Prostate gland (tissue), 2 donors: Measurements from ENCODE around the gene HBG1.

Source experiments
- POLR2A ChIP-seq: fragments of 450-650 bp; IDR thresholded peaks from one replicate; pipeline ENCODE4 v1.6.1; 2016; ENCODE audit warnings: antibody characterized with exemption, mild to moderate bottlenecking
- POLR2AphosphoS5 ChIP-seq: sonication (generic); formaldehyde crosslinking; IDR thresholded peaks from one replicate; pipeline ENCODE4 v1.6.1; 2017; ENCODE audit warnings: antibody characterized with exemption
- TF ChIP-seq, protein P1 (sequence below), 4 experiments: fragments of 200-600 bp in 2 of 4; fragments of 450-650 bp in 2 of 4; sonication (generic) in 2 of 4; IDR thresholded peaks; 1 replicate in 3 of 4; 2 replicates in 1 of 4; pipeline ENCODE4 v1.5.1; 2016 to 2019; ENCODE audit warnings: antibody characterized with exemption in 4 of 4, mild to moderate bottlenecking in 2 of 4, moderate library complexity in 2 of 4

DNA sequence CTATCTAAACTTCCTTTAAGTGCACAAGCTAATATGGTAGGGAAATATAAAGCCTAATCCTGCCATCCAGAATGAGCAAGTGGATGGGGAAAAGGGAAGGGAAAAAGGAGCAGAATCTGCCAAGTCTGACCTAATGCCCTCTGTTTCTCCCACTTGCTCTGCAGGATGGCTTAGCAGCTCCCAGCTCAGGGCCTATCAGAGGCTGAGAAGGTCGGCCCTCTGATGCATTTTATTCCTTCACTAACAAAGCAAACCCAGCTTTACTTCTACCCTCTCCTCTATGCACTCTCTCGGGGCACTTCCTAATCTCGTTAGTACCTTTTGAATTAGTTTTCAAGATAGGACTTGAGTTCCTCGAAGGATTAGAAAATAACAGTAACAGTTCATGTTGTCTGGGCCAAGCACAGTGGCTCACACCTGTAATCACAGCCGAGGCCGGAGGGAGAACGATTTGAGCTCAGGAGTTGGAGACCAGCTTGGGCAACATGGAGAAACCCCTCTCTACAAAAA, 39.2 kb downstream of the HBG1 start:
- TF ChIP-seq, protein P1, sequence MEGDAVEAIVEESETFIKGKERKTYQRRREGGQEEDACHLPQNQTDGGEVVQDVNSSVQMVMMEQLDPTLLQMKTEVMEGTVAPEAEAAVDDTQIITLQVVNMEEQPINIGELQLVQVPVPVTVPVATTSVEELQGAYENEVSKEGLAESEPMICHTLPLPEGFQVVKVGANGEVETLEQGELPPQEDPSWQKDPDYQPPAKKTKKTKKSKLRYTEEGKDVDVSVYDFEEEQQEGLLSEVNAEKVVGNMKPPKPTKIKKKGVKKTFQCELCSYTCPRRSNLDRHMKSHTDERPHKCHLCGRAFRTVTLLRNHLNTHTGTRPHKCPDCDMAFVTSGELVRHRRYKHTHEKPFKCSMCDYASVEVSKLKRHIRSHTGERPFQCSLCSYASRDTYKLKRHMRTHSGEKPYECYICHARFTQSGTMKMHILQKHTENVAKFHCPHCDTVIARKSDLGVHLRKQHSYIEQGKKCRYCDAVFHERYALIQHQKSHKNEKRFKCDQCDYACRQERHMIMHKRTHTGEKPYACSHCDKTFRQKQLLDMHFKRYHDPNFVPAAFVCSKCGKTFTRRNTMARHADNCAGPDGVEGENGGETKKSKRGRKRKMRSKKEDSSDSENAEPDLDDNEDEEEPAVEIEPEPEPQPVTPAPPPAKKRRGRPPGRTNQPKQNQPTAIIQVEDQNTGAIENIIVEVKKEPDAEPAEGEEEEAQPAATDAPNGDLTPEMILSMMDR (IDR thresholded peaks at IDR 0.05): no peak
- TF ChIP-seq POLR2A (no peak), POLR2AphosphoS5 (no peak)
